ENCODE data around the gene AMD1.

DNA sequence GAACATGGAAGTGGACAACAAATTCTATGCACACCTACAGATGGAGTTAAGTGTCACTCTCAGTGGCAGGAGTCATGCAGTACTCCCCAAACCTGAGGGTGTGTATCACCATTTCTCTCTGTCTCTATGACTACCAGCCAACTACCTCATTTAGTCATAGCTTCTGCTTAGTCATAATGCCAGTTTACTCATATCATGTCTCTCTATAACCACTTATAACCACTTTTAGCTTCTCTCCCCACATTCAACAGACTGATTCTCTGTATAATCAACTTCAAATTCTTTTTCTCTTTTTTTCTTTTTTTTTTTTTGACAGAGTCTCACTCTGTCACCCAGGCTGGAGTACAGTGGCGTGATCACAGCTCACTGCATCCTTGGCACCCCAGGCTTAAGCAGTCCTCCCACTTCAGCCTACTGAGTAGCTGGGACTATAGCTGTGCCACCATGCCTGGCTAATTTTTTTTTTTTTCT lies 70.1 kb downstream of the AMD1 start:
- TF ChIP-seq JUN (IDR thresholded peaks at IDR 0.05; ENCODE audit: borderline replicate concordance, low read depth, low read length) (0 out of 2 replicates have a peak, but pooled peaks have one; percentile 33), JUN (CRISPR knock-in tag; IDR thresholded peaks at IDR 0.05; ENCODE audit: borderline replicate concordance) (peak; percentile 48; the same call in 1 of the 2 replicates), SPI1 (IDR thresholded peaks at IDR 0.05; ENCODE audit: borderline replicate concordance, low read depth, low read length) (no peak), ZNF589 (CRISPR knock-in tag; IDR thresholded peaks at IDR 0.05; ENCODE audit: low read depth) (no peak), MTA1 (IDR thresholded peaks at IDR 0.05; ENCODE audit: borderline replicate concordance) (no peak), NR3C1 (CRISPR knock-in tag; IDR thresholded peaks at IDR 0.05) (no peak), HSF4 (CRISPR knock-in tag; IDR thresholded peaks at IDR 0.05; ENCODE audit: borderline replicate concordance) (no peak), ZNF239 (CRISPR knock-in tag; IDR thresholded peaks at IDR 0.05) (no peak), TCF7L2 (IDR thresholded peaks at IDR 0.05; ENCODE audit: low read depth, low read length) (no peak), CREB5 (CRISPR knock-in tag; IDR thresholded peaks at IDR 0.05) (no peak), NFIC (IDR thresholded peaks at IDR 0.05) (no peak)
- TF ChIP-seq, protein P1, sequence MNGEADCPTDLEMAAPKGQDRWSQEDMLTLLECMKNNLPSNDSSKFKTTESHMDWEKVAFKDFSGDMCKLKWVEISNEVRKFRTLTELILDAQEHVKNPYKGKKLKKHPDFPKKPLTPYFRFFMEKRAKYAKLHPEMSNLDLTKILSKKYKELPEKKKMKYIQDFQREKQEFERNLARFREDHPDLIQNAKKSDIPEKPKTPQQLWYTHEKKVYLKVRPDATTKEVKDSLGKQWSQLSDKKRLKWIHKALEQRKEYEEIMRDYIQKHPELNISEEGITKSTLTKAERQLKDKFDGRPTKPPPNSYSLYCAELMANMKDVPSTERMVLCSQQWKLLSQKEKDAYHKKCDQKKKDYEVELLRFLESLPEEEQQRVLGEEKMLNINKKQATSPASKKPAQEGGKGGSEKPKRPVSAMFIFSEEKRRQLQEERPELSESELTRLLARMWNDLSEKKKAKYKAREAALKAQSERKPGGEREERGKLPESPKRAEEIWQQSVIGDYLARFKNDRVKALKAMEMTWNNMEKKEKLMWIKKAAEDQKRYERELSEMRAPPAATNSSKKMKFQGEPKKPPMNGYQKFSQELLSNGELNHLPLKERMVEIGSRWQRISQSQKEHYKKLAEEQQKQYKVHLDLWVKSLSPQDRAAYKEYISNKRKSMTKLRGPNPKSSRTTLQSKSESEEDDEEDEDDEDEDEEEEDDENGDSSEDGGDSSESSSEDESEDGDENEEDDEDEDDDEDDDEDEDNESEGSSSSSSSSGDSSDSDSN (IDR thresholded peaks at IDR 0.05; ENCODE audit: borderline replicate concordance in 1 of 2, low read depth in 2 of 2, low read length in 2 of 2) = no peak
- TF ChIP-seq, protein P2, sequence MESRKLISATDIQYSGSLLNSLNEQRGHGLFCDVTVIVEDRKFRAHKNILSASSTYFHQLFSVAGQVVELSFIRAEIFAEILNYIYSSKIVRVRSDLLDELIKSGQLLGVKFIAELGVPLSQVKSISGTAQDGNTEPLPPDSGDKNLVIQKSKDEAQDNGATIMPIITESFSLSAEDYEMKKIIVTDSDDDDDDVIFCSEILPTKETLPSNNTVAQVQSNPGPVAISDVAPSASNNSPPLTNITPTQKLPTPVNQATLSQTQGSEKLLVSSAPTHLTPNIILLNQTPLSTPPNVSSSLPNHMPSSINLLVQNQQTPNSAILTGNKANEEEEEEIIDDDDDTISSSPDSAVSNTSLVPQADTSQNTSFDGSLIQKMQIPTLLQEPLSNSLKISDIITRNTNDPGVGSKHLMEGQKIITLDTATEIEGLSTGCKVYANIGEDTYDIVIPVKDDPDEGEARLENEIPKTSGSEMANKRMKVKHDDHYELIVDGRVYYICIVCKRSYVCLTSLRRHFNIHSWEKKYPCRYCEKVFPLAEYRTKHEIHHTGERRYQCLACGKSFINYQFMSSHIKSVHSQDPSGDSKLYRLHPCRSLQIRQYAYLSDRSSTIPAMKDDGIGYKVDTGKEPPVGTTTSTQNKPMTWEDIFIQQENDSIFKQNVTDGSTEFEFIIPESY (CRISPR knock-in tag; IDR thresholded peaks at IDR 0.05) = no peak
